ENCODE measurements around the gene ZNF408. TPM values are rescaled to one million over a fixed set of nuclear protein-coding genes. Genes with fewer than 3 reads are reported as not detected.

Gene ZNF408
- polyA plus RNA-seq, 1 of the 3 experiments (the other 2 are of a cell fraction) = 7.1 TPM

DNA sequence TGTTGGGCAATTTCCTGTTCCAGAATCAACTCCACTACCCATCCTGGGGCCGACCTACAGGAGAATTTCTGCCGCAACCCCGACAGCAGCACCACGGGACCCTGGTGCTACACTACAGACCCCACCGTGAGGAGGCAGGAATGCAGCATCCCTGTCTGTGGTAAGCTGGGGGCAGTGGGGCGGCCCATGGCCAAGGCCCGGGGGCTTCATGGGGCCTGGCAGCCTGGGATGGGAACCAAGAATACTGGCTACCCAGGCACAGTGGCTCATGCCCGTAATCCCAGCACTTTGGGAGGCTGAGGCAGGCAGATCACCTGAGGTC lies 22.5 kb downstream of the ZNF408 start:
- no peak overlapping the region for H2AFZ ChIP-seq (ENCODE audit: low read depth)
- no peak overlapping the region for H3K9ac ChIP-seq
- H3K9me3 ChIP-seq = no peaks in the 10 kb centered on the region
- no peaks in the 10 kb centered on the region for H3K9me2 ChIP-seq
- H3K36me3 ChIP-seq (replicated peaks in 1 of 2; ENCODE audit: control insufficient read depth in 1 of 2, insufficient read depth in 2 of 2, low read length in 1 of 2) = no peaks in the 10 kb centered on the region
- H3K27me3 ChIP-seq (ENCODE audit: insufficient read depth) = no peaks in the 10 kb centered on the region
- ChIA-PET CTCF (no interaction called here), POLR2A (no interaction called here)
- no peaks in the 10 kb centered on the region for H3F3A ChIP-seq (replicated peaks; ENCODE audit: insufficient read depth)
- no peak for TF ChIP-seq RCOR1 (IDR thresholded peaks at IDR 0.05; ENCODE audit: low read length)
- DNase-seq = no peak
- WGBS (ENCODE audit: low lambda C conversion rate) = 73% methylated on average over 3 of the region's 8 CpGs
- no peak overlapping the region for H3K4me3 ChIP-seq (ENCODE audit: low read depth in 2 of 2, low read length in 1 of 2)
- H3K4me2 ChIP-seq = no peak overlapping the region
- H3K79me2 ChIP-seq (ENCODE audit: insufficient read depth) = no peaks in the 10 kb centered on the region
- no peak overlapping the region for H3K27ac ChIP-seq (ENCODE audit: low read depth in 2 of 2, low read length in 1 of 2)
- no peaks in the 10 kb centered on the region for H3K4me1 ChIP-seq (ENCODE audit: control insufficient read depth in 1 of 2, insufficient read depth in 2 of 2, low read depth in 1 of 2, low read length in 1 of 2)
- H4K20me1 ChIP-seq (ENCODE audit: insufficient read depth) = no peaks in the 10 kb centered on the region

- no peak overlapping the region for H3K27ac ChIP-seq (ENCODE audit: low read depth in 2 of 2, low read length in 1 of 2)
- no peaks in the 10 kb centered on the region for H3K4me1 ChIP-seq (ENCODE audit: control insufficient read depth in 1 of 2, insufficient read depth in 2 of 2, low read depth in 1 of 2, low read length in 1 of 2)
- no peak for DNase-seq
- no peaks in the 10 kb centered on the region for H3K36me3 ChIP-seq (replicated peaks in 1 of 2; ENCODE audit: control insufficient read depth in 1 of 2, insufficient read depth in 2 of 2, low read length in 1 of 2)
- no peak overlapping the region for H3K4me3 ChIP-seq (ENCODE audit: low read depth in 2 of 2, low read length in 1 of 2)
- no peak overlapping the region for H3K4me2 ChIP-seq
- H3K27me3 ChIP-seq (ENCODE audit: insufficient read depth) = no peaks in the 10 kb centered on the region
- no peak overlapping the region for H2AFZ ChIP-seq (ENCODE audit: low read depth)
- no peaks in the 10 kb centered on the region for H3K9me3 ChIP-seq
- 76% methylated on average over 8 of the region's 8 CpGs for WGBS (ENCODE audit: low lambda C conversion rate)
- no peaks in the 10 kb centered on the region for H3K9me2 ChIP-seq
- no peaks in the 10 kb centered on the region for H4K20me1 ChIP-seq (ENCODE audit: insufficient read depth)
- no peaks in the 10 kb centered on the region for H3F3A ChIP-seq (replicated peaks; ENCODE audit: insufficient read depth)
- CTCF ChIA-PET = interaction anchor here (1.3 kb wide), 1 partner anchor 13 kb away, joined by 3 read pairs; no protein-coding TSS in a partner anchor
- H3K9ac ChIP-seq = no peak overlapping the region
- POLR2A ChIA-PET = no interaction called here
- H3K79me2 ChIP-seq (ENCODE audit: insufficient read depth) = no peaks in the 10 kb centered on the region
- TF ChIP-seq MEF2A (IDR thresholded peaks at IDR 0.05; ENCODE audit: borderline replicate concordance, low read depth) = no peak
- TF ChIP-seq CHD2 (IDR thresholded peaks at IDR 0.05; ENCODE audit: low read length, partially characterized antibody) = no peak
- TF ChIP-seq RAD21 (IDR thresholded peaks at IDR 0.05; ENCODE audit: low read length) = no peak
- no peak for TF ChIP-seq PBX3 (IDR thresholded peaks at IDR 0.05)
- no peak for TF ChIP-seq RFX5 (IDR thresholded peaks at IDR 0.05; ENCODE audit: low read length)
- TF ChIP-seq, protein P1, sequence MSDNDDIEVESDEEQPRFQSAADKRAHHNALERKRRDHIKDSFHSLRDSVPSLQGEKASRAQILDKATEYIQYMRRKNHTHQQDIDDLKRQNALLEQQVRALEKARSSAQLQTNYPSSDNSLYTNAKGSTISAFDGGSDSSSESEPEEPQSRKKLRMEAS (IDR thresholded peaks at IDR 0.05; ENCODE audit: low read depth) = no peak
- no peak for TF ChIP-seq GATA2 (CRISPR knock-in tag; IDR thresholded peaks at IDR 0.05)
- no peak for TF ChIP-seq SMC3 (IDR thresholded peaks at IDR 0.05; ENCODE audit: low read depth, low read length)
- no peak for TF ChIP-seq TAF1 (IDR thresholded peaks at IDR 0.05; ENCODE audit: borderline replicate concordance, low read depth, low read length)
- TF ChIP-seq RCOR1 (IDR thresholded peaks at IDR 0.05; ENCODE audit: low read length) = no peak
- no peak for TF ChIP-seq ZBTB33 (IDR thresholded peaks at IDR 0.05; ENCODE audit: borderline replicate concordance, low read depth)
- TF ChIP-seq NFIC (IDR thresholded peaks at IDR 0.05; ENCODE audit: borderline replicate concordance) = no peak
- no peak for TF ChIP-seq MXI1 (IDR thresholded peaks at IDR 0.05; ENCODE audit: low read depth, low read length)
- TF ChIP-seq, protein P2, sequence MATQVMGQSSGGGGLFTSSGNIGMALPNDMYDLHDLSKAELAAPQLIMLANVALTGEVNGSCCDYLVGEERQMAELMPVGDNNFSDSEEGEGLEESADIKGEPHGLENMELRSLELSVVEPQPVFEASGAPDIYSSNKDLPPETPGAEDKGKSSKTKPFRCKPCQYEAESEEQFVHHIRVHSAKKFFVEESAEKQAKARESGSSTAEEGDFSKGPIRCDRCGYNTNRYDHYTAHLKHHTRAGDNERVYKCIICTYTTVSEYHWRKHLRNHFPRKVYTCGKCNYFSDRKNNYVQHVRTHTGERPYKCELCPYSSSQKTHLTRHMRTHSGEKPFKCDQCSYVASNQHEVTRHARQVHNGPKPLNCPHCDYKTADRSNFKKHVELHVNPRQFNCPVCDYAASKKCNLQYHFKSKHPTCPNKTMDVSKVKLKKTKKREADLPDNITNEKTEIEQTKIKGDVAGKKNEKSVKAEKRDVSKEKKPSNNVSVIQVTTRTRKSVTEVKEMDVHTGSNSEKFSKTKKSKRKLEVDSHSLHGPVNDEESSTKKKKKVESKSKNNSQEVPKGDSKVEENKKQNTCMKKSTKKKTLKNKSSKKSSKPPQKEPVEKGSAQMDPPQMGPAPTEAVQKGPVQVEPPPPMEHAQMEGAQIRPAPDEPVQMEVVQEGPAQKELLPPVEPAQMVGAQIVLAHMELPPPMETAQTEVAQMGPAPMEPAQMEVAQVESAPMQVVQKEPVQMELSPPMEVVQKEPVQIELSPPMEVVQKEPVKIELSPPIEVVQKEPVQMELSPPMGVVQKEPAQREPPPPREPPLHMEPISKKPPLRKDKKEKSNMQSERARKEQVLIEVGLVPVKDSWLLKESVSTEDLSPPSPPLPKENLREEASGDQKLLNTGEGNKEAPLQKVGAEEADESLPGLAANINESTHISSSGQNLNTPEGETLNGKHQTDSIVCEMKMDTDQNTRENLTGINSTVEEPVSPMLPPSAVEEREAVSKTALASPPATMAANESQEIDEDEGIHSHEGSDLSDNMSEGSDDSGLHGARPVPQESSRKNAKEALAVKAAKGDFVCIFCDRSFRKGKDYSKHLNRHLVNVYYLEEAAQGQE (IDR thresholded peaks at IDR 0.05; ENCODE audit: low read depth, low read length) = no peak
- TF ChIP-seq FOSL2 (IDR thresholded peaks at IDR 0.05; ENCODE audit: borderline replicate concordance, low read depth) = no peak
- no peak for TF ChIP-seq POLR2AphosphoS5 (IDR thresholded peaks at IDR 0.05; ENCODE audit: low read depth, low read length)
- no peak for TF ChIP-seq EP300 (IDR thresholded peaks at IDR 0.05; ENCODE audit: borderline replicate concordance in 1 of 2, low read depth in 1 of 2, low read length in 1 of 2)
- TF ChIP-seq ELF1 (IDR thresholded peaks at IDR 0.05) = no peak
- TF ChIP-seq TCF12 (IDR thresholded peaks at IDR 0.05) = no peak
- TF ChIP-seq, protein P3, sequence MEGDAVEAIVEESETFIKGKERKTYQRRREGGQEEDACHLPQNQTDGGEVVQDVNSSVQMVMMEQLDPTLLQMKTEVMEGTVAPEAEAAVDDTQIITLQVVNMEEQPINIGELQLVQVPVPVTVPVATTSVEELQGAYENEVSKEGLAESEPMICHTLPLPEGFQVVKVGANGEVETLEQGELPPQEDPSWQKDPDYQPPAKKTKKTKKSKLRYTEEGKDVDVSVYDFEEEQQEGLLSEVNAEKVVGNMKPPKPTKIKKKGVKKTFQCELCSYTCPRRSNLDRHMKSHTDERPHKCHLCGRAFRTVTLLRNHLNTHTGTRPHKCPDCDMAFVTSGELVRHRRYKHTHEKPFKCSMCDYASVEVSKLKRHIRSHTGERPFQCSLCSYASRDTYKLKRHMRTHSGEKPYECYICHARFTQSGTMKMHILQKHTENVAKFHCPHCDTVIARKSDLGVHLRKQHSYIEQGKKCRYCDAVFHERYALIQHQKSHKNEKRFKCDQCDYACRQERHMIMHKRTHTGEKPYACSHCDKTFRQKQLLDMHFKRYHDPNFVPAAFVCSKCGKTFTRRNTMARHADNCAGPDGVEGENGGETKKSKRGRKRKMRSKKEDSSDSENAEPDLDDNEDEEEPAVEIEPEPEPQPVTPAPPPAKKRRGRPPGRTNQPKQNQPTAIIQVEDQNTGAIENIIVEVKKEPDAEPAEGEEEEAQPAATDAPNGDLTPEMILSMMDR (IDR thresholded peaks at IDR 0.05) = no peak
Measured at GRCh38 chr11:46724088-46724487, 23.3 kb downstream of the ZNF408 start.
